Subcutaneous abdominal adipose tissue (tissue), 5 donors: Measurements from ENCODE around the gene PARD3.
"Not testable (repeated sequence)": the region's sequence is repeated elsewhere in the genome, so short reads cannot be mapped to it uniquely, and the experiment has no call there.

Experiments used
- H3K27ac ChIP-seq: one replicate; pipeline ENCODE4 v1.7.0; 2013; ENCODE audit warnings: low read depth, mild to moderate bottlenecking, inconsistent platforms, low read length, moderate library complexity
- H3K27me3 ChIP-seq, 5 donors: one replicate each; pipeline ENCODE4 v1.7.0; 2013; ENCODE audit warnings: low read length in 5 of 5, inconsistent platforms in 1 of 5; ENCODE audit not compliant: control insufficient read depth in 5 of 5, insufficient read depth in 4 of 5
- H3K36me3 ChIP-seq, 5 donors: one replicate each; pipeline ENCODE4 v1.7.0; 2013; ENCODE audit warnings: low read length in 5 of 5; ENCODE audit not compliant: control insufficient read depth in 5 of 5, insufficient read depth in 5 of 5
- H3K4me1 ChIP-seq, 5 donors: one replicate each; pipeline ENCODE4 v1.7.0; 2013; ENCODE audit warnings: low read length in 5 of 5, mild to moderate bottlenecking in 3 of 5, moderate library complexity in 1 of 5; ENCODE audit not compliant: control insufficient read depth in 5 of 5, insufficient read depth in 5 of 5
- H3K4me3 ChIP-seq, 5 donors: one replicate each; pipeline ENCODE4 v1.7.0; 2013; ENCODE audit warnings: low read length in 5 of 5, low read depth in 1 of 5
- H3K9ac ChIP-seq, 5 donors: one replicate each; pipeline ENCODE4 v1.7.0; 2013; ENCODE audit warnings: low read length in 5 of 5, mild to moderate bottlenecking in 4 of 5, moderate library complexity in 3 of 5
- H3K9me3 ChIP-seq, 5 donors: one replicate each; pipeline ENCODE4 v1.7.0; 2013; ENCODE audit warnings: low read length in 5 of 5; ENCODE audit not compliant: control insufficient read depth in 5 of 5
- donor health status: healthy.
- donor health status: healthy.
- donor health status: healthy.
- donor health status: healthy.
- donor health status: healthy.

Gene PARD3

GRCh38 chr10:34356463-34356862, 458.6 kb downstream of the PARD3 start:
- H3K9me3 ChIP-seq: no peaks in the 10 kb centered on the region
- peaks cover 0 to 22% (median 10%) of the 10 kb centered on the region in 5 donors for H3K36me3 ChIP-seq
- no peaks in the 10 kb centered on the region for H3K27me3 ChIP-seq
- no peak overlapping the region for H3K4me3 ChIP-seq
- H3K4me1 ChIP-seq: peaks cover 0 to 5% (median 0%) of the 10 kb centered on the region in 5 donors
- H3K27ac ChIP-seq: no peak overlapping the region
- no peak overlapping the region for H3K9ac ChIP-seq

DNA sequence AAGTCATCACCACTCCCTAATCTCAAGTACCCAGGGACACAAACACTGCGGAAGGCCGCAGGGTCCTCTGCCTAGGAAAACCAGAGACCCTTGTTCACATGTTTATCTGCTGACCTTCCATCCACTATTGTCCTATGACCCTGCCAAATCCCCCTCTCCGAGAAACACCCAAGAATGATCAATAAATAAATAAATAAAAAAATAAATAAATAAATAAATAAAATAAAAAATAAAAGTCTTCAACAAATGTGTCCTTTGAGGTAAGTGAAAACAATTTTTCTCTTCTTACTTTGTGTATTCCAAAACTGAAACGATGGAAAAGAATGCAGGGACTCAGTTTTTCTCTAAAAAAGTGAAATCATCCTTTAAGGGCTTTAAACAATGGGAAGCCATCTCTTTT, 461.6 kb downstream of the PARD3 start:
- H3K27ac ChIP-seq, H3K36me3 ChIP-seq, H3K9me3 ChIP-seq, H3K4me1 ChIP-seq, H3K27me3 ChIP-seq, H3K9ac ChIP-seq, H3K4me3 ChIP-seq: not testable (repeated sequence)

DNA sequence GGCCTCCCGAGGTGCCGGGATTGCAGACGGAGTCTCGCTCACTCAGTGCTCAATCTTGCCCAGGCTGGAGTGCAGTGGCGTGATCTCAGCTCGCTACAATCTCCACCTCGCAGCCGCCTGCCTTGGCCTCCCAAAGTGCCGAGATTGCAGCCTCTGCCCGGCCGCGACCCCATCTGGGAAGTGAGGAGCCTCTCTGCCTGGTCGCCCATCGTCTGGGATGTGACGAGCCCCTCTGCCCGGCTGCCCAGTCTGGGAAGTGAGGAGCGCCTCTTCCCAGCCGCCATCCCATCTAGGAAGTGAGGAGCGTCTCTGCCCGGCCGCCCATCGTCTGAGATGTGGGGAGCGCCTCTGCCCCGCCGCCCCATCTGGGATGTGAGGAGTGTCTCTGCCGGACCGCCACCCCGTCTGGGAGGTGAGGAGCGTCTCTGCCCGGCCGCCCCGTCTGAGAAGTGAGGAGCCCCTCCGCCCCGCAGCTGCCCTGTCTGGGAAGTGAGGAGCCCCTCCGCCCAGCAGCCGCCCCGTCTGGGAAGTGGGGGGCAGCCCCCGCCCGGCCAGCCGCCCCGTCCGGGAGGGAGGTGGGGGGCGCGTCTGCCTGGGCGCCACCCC, 462.4 kb downstream of the PARD3 start:
- not testable (repeated sequence) for H3K9ac ChIP-seq, H3K4me3 ChIP-seq, H3K27me3 ChIP-seq, H3K36me3 ChIP-seq, H3K27ac ChIP-seq, H3K4me1 ChIP-seq, H3K9me3 ChIP-seq

GRCh38 chr10:34351161-34351560, 463.9 kb downstream of the PARD3 start:
- Histone ChIP-seq H3K9ac (no peak overlapping the region), H3K4me3 (no peak overlapping the region), H3K9me3 (peaks cover 0 to 4% (median 2%) of the 10 kb centered on the region in 5 donors), H3K4me1 (no peaks in the 10 kb centered on the region), H3K27me3 (no peaks in the 10 kb centered on the region), H3K27ac (no peak overlapping the region), H3K36me3 (peaks cover 0 to 2% (median 0%) of the 10 kb centered on the region in 5 donors)

DNA sequence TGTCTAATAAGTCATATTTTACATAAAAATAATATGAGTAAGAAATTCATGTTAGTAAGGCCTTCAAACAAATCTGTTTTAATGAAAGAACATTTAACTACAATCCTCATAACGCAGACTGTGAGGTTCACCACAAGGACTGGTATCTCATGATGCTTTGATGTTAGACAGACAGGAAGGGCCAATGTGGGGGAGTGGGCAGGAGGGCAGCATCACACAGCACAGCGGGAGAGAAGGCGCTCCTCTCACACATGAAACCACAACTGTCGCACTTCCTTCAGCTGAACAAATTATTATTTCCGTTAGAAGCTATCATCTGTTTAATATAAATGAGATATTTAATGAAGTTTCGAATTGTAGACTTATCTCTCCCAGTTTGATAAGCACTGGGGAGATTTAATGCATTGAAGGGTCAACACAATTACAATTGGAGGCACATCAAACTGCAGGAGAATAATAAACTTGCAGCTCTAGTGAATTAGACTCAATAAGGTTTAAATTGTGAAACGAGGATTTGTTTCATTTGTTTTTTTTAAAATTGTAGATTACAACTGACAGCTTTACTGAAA, 466.1 kb downstream of the PARD3 start:
- no peaks in the 10 kb centered on the region for H3K27me3 ChIP-seq
- H3K4me1 ChIP-seq: peaks cover 0 to 2% (median 0%) of the 10 kb centered on the region in 5 donors
- H3K27ac ChIP-seq: no peak overlapping the region
- no peaks in the 10 kb centered on the region for H3K36me3 ChIP-seq
- H3K4me3 ChIP-seq: no peak overlapping the region
- no peak overlapping the region for H3K9ac ChIP-seq
- peaks cover 0 to 4% (median 2%) of the 10 kb centered on the region in 5 donors for H3K9me3 ChIP-seq

GRCh38 chr10:34348021-34348420, 467.1 kb downstream of the PARD3 start:
- Histone ChIP-seq H3K27me3 (no peaks in the 10 kb centered on the region), H3K36me3 (no peaks in the 10 kb centered on the region), H3K9ac (no peak overlapping the region), H3K4me3 (no peak overlapping the region), H3K4me1 (peaks cover 0 to 2% (median 0%) of the 10 kb centered on the region in 5 donors), H3K27ac (no peak overlapping the region), H3K9me3 (peaks cover 0 to 4% (median 2%) of the 10 kb centered on the region in 5 donors)

DNA sequence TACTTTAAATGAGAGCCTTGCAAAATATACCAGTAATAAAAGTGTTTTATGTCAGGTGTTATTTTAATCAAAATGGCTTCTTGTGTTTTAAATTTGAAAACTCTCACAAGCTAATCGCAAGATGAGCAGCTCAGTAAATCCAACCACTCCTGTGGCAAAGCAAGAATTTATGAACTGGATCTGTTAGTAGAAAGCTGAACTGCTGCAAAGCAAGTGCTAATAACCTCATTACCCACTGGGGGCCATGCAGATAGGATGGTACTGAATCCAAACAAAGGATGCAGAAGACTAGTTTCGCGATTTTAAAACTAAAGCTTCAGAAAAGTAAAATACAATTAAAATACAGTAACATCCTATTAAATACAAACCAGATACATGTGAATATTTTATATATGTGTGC, 468.0 kb downstream of the PARD3 start:
- peaks cover 0 to 2% (median 0%) of the 10 kb centered on the region in 5 donors for H3K4me1 ChIP-seq
- H3K9me3 ChIP-seq: peaks cover 0 to 4% (median 2%) of the 10 kb centered on the region in 5 donors
- H3K9ac ChIP-seq: no peak overlapping the region
- no peaks in the 10 kb centered on the region for H3K27me3 ChIP-seq
- no peak overlapping the region for H3K4me3 ChIP-seq
- H3K27ac ChIP-seq: no peak overlapping the region
- H3K36me3 ChIP-seq: no peaks in the 10 kb centered on the region

DNA sequence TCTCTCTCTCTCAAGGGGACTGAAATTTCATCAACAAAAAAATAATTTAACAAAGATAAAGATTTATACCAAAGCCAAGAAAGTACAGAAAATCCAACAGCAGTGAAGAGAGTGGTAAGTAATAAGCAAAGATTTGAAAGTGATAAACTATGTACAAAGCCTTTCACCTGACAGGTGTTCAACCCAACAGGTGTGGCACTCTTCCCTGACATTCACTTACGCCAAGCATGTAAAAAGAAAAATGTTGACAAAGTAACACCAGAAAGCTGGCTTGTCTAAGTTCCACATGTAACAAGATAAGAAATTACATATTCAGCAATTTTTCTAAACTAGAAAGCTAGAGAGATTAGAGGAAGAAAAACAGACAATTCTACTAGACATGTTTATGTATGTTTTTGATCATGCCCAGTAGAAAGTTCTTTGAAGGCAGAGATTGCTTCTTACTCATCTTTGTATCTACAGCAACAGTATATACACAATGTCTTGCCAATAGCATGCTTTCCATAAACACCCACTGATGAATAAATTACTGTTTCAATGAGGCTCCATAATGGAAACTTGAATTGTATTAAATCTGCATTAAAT, 468.5 kb downstream of the PARD3 start:
- Histone ChIP-seq H3K36me3 (no peaks in the 10 kb centered on the region), H3K27ac (no peak overlapping the region), H3K4me3 (no peak overlapping the region), H3K4me1 (peaks cover 0 to 2% (median 0%) of the 10 kb centered on the region in 5 donors), H3K9me3 (peaks cover 0 to 4% (median 2%) of the 10 kb centered on the region in 5 donors), H3K9ac (no peak overlapping the region), H3K27me3 (no peaks in the 10 kb centered on the region)

GRCh38 chr10:34345383-34345782, 469.7 kb downstream of the PARD3 start:
- no peak overlapping the region for H3K9ac ChIP-seq
- no peak overlapping the region for H3K27ac ChIP-seq
- H3K36me3 ChIP-seq: peaks cover 0 to 3% (median 0%) of the 10 kb centered on the region in 5 donors
- peaks cover 0 to 7% (median 0%) of the 10 kb centered on the region in 5 donors for H3K4me1 ChIP-seq
- H3K9me3 ChIP-seq: peaks cover 0 to 4% (median 2%) of the 10 kb centered on the region in 5 donors
- no peak overlapping the region for H3K4me3 ChIP-seq
- no peaks in the 10 kb centered on the region for H3K27me3 ChIP-seq

DNA sequence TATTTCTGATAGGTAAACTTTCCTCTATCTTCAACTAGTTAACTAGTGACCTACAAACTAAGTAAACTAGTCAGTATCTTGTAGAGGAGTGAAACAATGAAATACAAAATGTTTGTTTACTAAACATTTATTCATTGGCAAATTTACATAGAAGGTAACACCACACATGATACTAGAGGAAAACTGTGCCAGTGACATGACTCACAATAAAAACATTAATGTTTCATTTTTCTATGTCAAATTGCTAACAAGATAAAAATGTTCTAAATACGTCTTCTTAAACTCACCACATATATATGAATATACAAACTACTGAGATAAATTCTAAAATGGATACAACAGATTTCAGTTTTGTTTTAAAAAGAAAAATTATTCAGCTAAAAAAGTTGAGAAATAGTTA, 471.3 kb downstream of the PARD3 start:
- H3K27ac ChIP-seq: no peak overlapping the region
- no peak overlapping the region for H3K9ac ChIP-seq
- peaks cover 0 to 7% (median 0%) of the 10 kb centered on the region in 5 donors for H3K4me1 ChIP-seq
- H3K27me3 ChIP-seq: no peaks in the 10 kb centered on the region
- peaks cover 0 to 3% (median 0%) of the 10 kb centered on the region in 5 donors for H3K36me3 ChIP-seq
- no peak overlapping the region for H3K4me3 ChIP-seq
- no peaks in the 10 kb centered on the region for H3K9me3 ChIP-seq
